Activated CD4-positive, alpha-beta T cell treated with anti-CD3 and anti-CD28 coated beads for 36 hours (primary cell): ENCODE measurements around the gene CAMKK1. TPM values are rescaled to one million over a fixed set of nuclear protein-coding genes. Genes with fewer than 3 reads are reported as not detected.

Experiments used
- ATAC-seq: fragments of 200-7000 bp; cut with Tn5 transposase; one replicate; pipeline ENCODE4 v1.10.0; 2021; ENCODE audit warnings: mild to moderate bottlenecking, moderate library complexity
- CTCF ChIA-PET: fragments of 350-600 bp; sonication (Branson Sonifier 250); formaldehyde crosslinking; loops from one replicate; lab custom pipeline; 2021; ENCODE audit warnings: antibody characterized with exemption; lab: Charles Lee
- POLR2A ChIA-PET: fragments of 350-600 bp; sonication (Branson Sonifier 250); formaldehyde crosslinking; loops from one replicate; lab custom pipeline; 2021; ENCODE audit warnings: antibody characterized with exemption, inconsistent platforms; lab: Charles Lee
- DNase-seq: peaks from one replicate; pipeline ENCODE4 v3.0.0-alpha.2; 2020
- H3K27ac Mint-ChIP-seq: one replicate; pipeline ENCODE4 v1.8.0; 2021; ENCODE audit warnings: mixed read lengths
- H3K27me3 Mint-ChIP-seq: one replicate; pipeline ENCODE4 v1.8.0; 2021; ENCODE audit warnings: mixed read lengths
- H3K36me3 Mint-ChIP-seq: one replicate; pipeline ENCODE4 v1.8.0; 2021; ENCODE audit warnings: low read depth, mixed read lengths
- H3K4me1 Mint-ChIP-seq: one replicate; pipeline ENCODE4 v1.8.0; 2021; ENCODE audit warnings: mixed read lengths
- H3K4me3 Mint-ChIP-seq: one replicate; pipeline ENCODE4 v1.8.0; 2021; ENCODE audit warnings: mild to moderate bottlenecking, moderate library complexity, mixed read lengths
- H3K9me3 Mint-ChIP-seq: one replicate; pipeline ENCODE4 v1.8.0; 2021; ENCODE audit warnings: low read depth, mixed read lengths
- intact Hi-C, 2 experiments: fragments of 100-400 bp; cut with DNase I in 1 of 2; cut with micrococcal nuclease in 1 of 2; formaldehyde crosslinking; loops; one replicate each; pipeline versions ENCODE4 v1.14.2 to v1.15.1; 2022 to 2024; cut with DNase I, micrococcal nuclease
- total RNA-seq, 2 experiments: library from RNA; stranded (reverse); gene quantifications; one replicate each; pipeline ENCODE4 v1.2.3, GENCODE V29; 2021

Gene CAMKK1
- total RNA-seq, 2 experiments from 2014 or later, result 4.5 to 5.4 TPM

DNA sequence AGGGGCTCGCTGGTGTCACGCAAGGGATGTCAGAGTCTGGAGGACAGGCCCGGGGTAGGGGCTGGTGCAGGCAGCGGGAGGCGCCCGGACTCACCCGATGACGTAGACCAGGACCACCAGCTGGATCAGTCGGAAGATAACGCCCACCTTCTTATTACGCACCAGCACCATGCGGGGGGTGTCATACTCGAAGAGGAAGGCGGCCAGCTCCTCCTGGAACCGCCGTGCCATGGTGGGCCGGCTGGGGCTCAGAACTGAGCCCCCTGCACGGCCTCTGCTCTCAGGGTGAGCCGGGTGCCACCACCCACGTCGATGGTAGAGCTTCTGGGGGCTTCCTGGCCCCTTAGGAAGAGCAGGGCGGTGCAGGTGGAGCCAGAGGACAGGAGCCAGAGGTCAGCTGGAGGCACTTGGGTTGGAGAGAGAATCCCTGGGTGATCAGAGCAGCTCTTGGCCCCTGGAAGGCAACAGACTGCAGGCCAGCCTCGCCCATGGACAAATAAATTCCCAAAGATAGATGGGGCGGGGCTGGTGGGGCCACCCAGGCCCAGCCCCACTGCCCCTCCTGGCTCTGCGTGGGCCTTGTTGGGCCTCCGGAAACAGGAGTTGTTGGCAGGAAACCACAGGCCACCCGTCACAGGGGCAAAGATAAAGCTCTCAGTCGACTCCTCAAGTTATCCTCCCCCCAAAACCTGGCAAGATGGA is 23.3 kb upstream of the CAMKK1 start, which contains the start of gene P2RX1:
P2RX1 (minus strand) TSS at position 471 of the 702 bp plus-strand sequence; CDS start at position 231, 240 bp downstream.
- ChIA-PET POLR2A (no interaction called here), CTCF (interaction anchor here (0.6 to 2.0 kb wide), 10 partner anchors 9 to 532 kb away, joined by 3 to 8 read pairs (median 4); partner anchors contain the start of gene CAMKK1)
- Mint-ChIP-seq H3K4me3 (peak within 1 kb of the TSS; percentile 20), H3K27me3 (no peaks in the 10 kb centered on the region), H3K9me3 (no peaks in the 10 kb centered on the region), H3K4me1 (peaks cover 40% of the 10 kb centered on the region), H3K36me3 (no peaks in the 10 kb centered on the region), H3K27ac (peak within 1 kb of the TSS; percentile 60)
- intact Hi-C loops, result loop anchor here (2.0 kb wide), 2 partner anchors 89 to 159 kb away; no protein-coding TSS in a partner anchor
- ATAC-seq (peak; percentile 34), DNase-seq (peak; percentile 65)

DNA sequence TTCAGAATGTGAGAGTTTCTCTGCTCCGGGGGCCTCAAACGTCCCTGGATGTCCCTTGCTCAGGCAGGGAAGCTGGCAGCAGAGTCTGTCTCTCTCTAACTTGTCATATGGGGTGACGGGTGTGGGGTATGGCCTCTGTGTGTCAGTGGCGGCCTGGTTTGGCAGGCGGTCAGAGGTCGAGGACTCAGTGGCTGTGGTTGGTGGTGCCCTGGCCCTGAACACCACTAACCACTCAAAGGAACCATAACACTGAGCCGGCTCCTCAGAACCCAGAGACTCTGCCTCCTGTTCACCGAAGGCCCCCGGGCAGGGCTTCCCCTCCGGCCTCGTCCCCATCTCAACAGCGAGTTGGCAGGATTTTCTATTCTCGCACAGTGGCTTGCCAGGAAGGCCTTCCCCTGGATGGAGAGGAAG is 22.7 kb upstream of the CAMKK1 start:
- ATAC-seq, result no peak
- Mint-ChIP-seq H3K27me3 (no peaks in the 10 kb centered on the region), H3K27ac (no peak overlapping the region), H3K4me3 (peak overlapping the region; percentile 20), H3K4me1 (peaks cover 45% of the 10 kb centered on the region), H3K36me3 (no peaks in the 10 kb centered on the region), H3K9me3 (no peaks in the 10 kb centered on the region)
- ChIA-PET POLR2A (no interaction called here), CTCF (interaction anchor here (0.7 to 2.0 kb wide), 7 partner anchors 9 to 88 kb away, joined by 3 to 8 read pairs (median 4); partner anchors contain the start of gene CAMKK1)
- intact Hi-C loops, result loop anchor here (2.0 kb wide), 2 partner anchors 89 to 159 kb away; no protein-coding TSS in a partner anchor
- DNase-seq, result no peak

DNA sequence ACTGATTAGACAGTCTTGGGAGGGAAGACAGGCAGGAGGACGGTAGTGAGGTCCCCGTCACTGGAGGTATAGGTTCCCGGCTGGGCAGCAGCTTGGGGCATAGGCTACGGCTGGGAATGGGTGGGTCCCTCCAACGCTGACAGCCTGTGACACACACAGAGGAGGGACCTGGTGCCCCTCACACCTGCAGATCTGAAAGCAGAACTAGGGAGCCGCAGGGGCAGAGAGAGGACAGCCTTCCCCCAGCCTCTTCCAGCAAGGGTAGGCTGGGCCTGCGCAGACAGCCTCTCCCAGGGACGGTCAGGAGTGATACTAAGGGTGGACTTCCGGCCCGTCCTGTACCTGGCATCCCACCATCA is 21.4 kb upstream of the CAMKK1 start:
- ATAC-seq (no peak), DNase-seq (no peak)
- no peaks in the 10 kb centered on the region for H3K36me3 Mint-ChIP-seq
- H3K9me3 Mint-ChIP-seq, result no peaks in the 10 kb centered on the region
- no peaks in the 10 kb centered on the region for H3K27me3 Mint-ChIP-seq
- ChIA-PET CTCF (interaction anchor here (0.7 to 4.3 kb wide), 29 partner anchors 9 to 262 kb away, joined by 3 to 61 read pairs (median 5); partner anchors contain the start of genes CAMKK1, CYB5D2 and NCBP3), POLR2A (no interaction called here)
- intact Hi-C loops, result loop anchor here (1.0 to 5.0 kb wide), 7 partner anchors 48 to 348 kb away; partner anchors contain the start of genes ANKFY1 (in 1 of the 2) and ATP2A3 (in 1 of the 2)
- no peak overlapping the region for H3K27ac Mint-ChIP-seq
- no peak overlapping the region for H3K4me3 Mint-ChIP-seq
- H3K4me1 Mint-ChIP-seq, result peaks cover 51% of the 10 kb centered on the region

DNA sequence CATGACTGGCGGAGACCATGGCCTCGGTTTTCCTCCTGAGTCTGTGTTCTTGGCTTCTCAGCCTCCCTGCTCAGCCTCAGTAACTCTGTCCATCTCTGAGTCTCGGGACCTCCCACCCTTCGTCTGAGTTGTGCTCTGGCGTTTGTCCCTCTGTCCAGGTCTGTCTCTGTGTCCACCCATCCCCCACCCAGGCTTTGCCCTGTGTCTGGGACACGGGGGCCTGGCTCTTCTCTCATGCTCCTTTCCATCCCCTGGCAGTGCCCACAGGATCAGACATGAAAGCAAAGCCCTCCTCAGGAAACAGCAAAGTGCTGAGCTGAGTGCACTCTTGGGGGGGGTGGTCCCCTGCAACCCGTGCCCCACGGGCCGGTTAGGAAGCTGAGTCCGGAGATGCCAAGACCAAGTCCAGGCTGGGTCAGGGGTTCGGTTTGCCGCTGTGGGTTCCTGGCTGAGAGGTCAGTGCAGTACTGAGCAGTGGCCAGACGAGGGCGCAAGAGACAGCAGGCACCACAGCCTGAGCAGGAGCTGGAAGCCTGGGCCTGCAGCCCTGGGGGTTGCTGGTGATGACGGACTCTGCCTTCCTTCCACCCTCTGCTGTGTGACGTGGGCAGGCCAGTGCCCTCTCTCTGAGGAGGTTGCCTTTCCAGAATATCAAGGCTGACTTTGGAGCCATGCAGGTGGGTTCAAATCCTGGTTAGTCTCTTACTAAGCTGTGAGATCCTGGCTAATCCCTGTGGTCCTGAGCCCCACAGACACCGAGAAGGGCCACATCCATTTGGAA is 20.9 kb upstream of the CAMKK1 start:
- intact Hi-C loops, result loop anchor here (1.0 to 5.0 kb wide), 7 partner anchors 49 to 349 kb away; partner anchors contain the start of genes ANKFY1 (in 1 of the 2) and ATP2A3 (in 1 of the 2)
- ATAC-seq, result peak; percentile 71
- DNase-seq, result peak; percentile 92
- no peak overlapping the region for H3K4me3 Mint-ChIP-seq
- H3K9me3 Mint-ChIP-seq, result no peaks in the 10 kb centered on the region
- CTCF ChIA-PET, result interaction anchor here (0.7 to 4.3 kb wide), 32 partner anchors 9 to 262 kb away, joined by 3 to 61 read pairs (median 5); partner anchors contain the start of genes CAMKK1, CYB5D2 and NCBP3
- POLR2A ChIA-PET, result interaction anchor here (0.6 kb wide), 1 partner anchor 999 kb away, joined by 3 read pairs; no protein-coding TSS in a partner anchor
- no peaks in the 10 kb centered on the region for H3K27me3 Mint-ChIP-seq
- peak overlapping the region; percentile 42 for H3K27ac Mint-ChIP-seq
- H3K4me1 Mint-ChIP-seq, result peaks cover 52% of the 10 kb centered on the region
- no peaks in the 10 kb centered on the region for H3K36me3 Mint-ChIP-seq

DNA sequence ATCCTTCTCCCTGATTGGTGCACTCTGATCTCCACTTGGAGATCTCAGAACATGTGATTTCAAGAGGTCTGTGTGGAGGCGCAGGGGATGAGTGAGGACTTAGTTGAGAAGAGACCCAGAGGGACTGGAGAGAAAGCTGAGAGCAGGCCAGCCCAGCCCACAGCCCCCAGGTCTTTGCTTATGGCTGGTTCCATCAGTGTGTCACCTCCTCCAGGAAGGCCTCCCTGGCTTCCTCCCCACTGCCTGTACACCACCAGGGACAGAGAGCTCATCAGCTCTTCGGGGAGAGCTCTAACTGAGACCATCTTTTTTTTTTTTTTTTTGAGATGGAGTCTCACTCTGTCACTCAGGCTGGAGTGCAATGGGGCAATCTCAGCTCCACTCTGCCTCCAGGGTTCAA is 20.0 kb upstream of the CAMKK1 start:
- CTCF ChIA-PET, result interaction anchor here (0.6 to 4.3 kb wide), 18 partner anchors 13 to 263 kb away, joined by 3 to 61 read pairs (median 5); partner anchors contain the start of gene CAMKK1
- Mint-ChIP-seq H3K36me3 (no peaks in the 10 kb centered on the region), H3K9me3 (no peaks in the 10 kb centered on the region), H3K4me3 (no peak overlapping the region), H3K27me3 (no peaks in the 10 kb centered on the region), H3K27ac (peak overlapping the region; percentile 61), H3K4me1 (peaks cover 52% of the 10 kb centered on the region)
- ATAC-seq (no peak), DNase-seq (no peak)
- POLR2A ChIA-PET, result no interaction called here
- intact Hi-C loops, result loop anchor here (5.0 kb wide), 4 partner anchors 49 to 349 kb away; partner anchors contain the start of genes ANKFY1 (in 1 of the 2) and ATP2A3 (in 1 of the 2)

DNA sequence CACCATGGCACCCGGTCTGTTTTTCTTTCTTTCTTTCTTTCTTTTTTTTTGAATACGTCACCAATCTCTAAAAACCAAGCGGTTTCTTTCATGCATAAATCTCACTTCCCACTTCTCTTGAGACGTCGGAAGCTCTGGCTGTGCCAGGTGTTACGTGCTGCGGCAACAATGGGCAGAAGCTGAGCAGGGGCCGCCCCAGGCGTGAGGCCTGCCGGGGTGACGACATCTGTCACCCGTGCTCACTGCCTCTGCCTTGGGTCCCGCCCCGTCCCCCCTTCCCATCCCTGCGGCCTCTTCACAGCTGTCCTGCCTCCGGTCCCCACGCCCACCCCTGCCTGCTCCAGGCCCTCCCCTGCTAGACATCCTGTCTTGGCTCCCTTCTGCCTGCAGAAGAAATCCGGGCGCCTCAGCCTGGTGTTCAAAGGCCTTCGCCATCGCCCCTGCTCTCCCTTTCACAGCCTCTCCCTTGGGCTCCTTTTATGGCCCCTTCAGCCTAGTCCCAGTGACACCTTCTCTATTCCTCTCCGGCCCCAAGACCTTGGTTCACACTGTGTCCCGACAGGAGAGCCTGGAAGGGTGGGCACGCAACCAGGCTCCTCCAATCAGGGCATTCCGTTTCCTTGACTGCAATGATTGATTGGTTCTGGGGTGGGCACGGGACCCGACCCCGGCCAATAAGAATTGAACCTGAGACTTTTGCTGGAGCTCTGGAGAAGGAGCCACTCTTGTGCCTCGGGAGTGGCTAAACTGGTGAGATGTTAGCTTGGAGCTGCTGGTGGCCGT is 18.6 kb upstream of the CAMKK1 start:
- Mint-ChIP-seq H3K27ac (peak overlapping the region; percentile 87), H3K36me3 (no peaks in the 10 kb centered on the region), H3K4me1 (peaks cover 44% of the 10 kb centered on the region), H3K4me3 (peak overlapping the region; percentile 48), H3K27me3 (no peaks in the 10 kb centered on the region), H3K9me3 (no peaks in the 10 kb centered on the region)
- intact Hi-C loops, result loop anchor here (1.0 to 5.0 kb wide), 7 partner anchors 18 to 351 kb away; partner anchors contain the start of genes ATP2A3 (in 2 of the 2), ANKFY1 (in 1 of the 2), CAMKK1 (in 1 of the 2) and NCBP3 (in 1 of the 2)
- ATAC-seq (peak; percentile 93), DNase-seq (peak; percentile 91)
- CTCF ChIA-PET, result interaction anchor here (1.3 to 4.3 kb wide), 2 partner anchors 91 to 97 kb away, joined by 3 to 61 read pairs; no protein-coding TSS in a partner anchor
- POLR2A ChIA-PET, result interaction anchor here (1.0 kb wide), 1 partner anchor 232 kb away, joined by 3 read pairs; the partner anchor contains the start of gene CYB5D2

DNA sequence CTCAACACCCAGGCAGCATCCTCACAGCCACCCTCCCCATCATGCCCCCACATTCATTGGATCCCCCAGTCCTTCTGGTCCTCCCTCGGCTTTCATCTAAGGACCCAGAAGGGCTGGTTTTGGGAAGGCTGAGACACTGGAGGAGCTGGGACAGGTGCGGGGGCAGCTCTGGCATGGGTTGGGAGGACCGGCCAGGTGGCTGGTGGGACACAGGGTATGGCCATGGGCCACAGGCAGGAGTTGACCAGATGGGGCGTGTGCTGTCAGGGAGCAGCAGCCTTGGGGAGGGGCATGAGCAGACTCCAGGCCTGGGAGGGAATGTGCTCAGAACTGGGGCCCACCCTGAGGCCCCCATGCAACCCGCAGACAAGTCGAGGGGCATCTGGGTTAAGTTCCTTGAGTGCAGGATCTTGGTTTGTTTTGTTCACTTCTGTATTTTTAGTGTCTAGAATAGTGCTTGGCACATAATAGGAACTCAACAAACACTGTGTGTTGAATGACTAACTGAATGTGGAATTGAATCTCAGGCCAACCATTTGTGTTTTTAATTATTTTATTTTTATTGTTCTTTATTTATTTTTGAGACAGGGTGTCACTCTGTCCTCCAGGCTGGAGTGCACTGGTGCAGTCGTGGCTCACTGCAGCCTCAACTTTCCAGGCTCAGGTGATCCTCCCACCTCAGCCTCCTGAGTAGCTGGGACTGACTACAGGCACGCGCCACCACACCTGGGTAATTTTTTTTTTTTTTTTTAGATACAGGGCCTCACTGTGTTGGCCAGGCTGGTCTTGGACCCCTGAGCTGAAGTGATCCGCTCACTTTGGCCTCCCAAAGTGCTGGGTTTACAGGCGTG is 17.8 kb upstream of the CAMKK1 start:
- Mint-ChIP-seq H3K4me3 (peak overlapping the region; percentile 48), H3K27me3 (no peaks in the 10 kb centered on the region), H3K4me1 (peaks cover 36% of the 10 kb centered on the region), H3K27ac (peak overlapping the region; percentile 87), H3K9me3 (no peaks in the 10 kb centered on the region), H3K36me3 (no peaks in the 10 kb centered on the region)
- ChIA-PET POLR2A (interaction anchor here (0.7 to 1.0 kb wide), 2 partner anchors 229 to 233 kb away, joined by 3 read pairs; partner anchors contain the start of gene CYB5D2), CTCF (interaction anchor here (1.3 to 4.3 kb wide), 2 partner anchors 92 to 98 kb away, joined by 3 to 61 read pairs; no protein-coding TSS in a partner anchor)
- ATAC-seq (peak; percentile 16), DNase-seq (peak; percentile 40)
- intact Hi-C loops, result loop anchor here (1.0 to 5.0 kb wide), 7 partner anchors 17 to 352 kb away; partner anchors contain the start of genes ATP2A3 (in 2 of the 2), ANKFY1 (in 1 of the 2), CAMKK1 (in 1 of the 2) and NCBP3 (in 1 of the 2)

DNA sequence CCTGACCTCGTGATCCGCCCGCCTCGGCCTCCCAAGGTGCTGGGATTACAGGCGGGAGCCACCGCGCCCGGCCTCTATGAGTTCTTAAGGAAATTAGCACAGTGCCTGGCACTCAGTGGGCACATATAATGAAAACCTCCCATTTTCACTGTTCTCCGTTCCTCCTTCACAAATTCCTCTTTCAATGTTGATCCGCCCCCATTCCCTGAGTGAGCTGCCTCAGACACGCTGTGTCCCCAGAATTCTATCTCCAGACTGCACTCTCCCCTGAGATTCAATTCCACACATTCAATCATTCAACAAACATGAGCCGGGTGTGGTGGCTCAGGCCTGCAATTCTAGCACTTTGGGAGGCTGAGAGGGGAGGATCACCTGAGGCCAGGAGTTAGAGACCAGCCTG is 16.4 kb upstream of the CAMKK1 start:
- intact Hi-C loops, result loop anchor here in 1 of 2 experiments (5.0 kb wide), 1 partner anchor 47 kb away; no protein-coding TSS in a partner anchor
- no peaks in the 10 kb centered on the region for H3K9me3 Mint-ChIP-seq
- ChIA-PET POLR2A (no interaction called here), CTCF (no interaction called here)
- no peaks in the 10 kb centered on the region for H3K36me3 Mint-ChIP-seq
- peak overlapping the region; percentile 29 for H3K27ac Mint-ChIP-seq
- no peak for DNase-seq
- H3K27me3 Mint-ChIP-seq, result no peaks in the 10 kb centered on the region
- no peak for ATAC-seq
- H3K4me3 Mint-ChIP-seq, result no peak overlapping the region
- H3K4me1 Mint-ChIP-seq, result peaks cover 31% of the 10 kb centered on the region

DNA sequence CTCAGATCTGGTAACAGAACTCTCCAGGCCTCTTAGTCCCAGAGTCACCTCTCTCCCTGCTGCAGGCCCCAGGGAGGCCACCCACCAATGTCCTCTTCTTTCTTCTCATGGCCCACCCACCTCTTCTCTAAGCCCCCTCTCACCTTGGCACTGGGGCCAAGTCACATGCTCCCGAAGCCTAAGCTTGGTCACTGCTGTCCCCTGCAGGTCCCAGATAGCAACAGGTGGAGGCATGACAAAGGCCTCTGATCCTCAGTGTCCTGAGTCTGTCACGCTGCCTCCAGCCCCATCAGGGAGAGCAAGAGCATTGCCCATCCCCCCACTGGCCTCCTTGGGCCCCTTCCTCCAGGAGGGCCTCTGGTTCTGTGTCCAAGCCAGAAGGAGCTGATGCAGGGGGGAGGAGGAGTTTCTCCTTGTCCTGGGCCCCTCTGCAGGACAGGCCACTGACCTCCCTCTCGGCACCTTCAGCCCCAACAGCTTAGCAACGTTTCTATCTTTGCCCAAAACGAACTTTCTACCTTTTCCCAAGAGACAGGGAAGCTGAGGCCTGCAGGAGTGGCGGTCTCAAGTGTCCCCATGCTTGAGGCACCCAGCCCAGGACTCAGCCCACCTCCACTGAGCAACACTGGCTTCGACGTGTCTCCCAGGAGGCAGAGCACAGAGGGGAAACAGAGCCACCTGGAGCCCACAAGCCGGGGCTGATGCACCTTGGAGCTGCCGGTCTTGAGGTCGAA is 14.8 kb upstream of the CAMKK1 start:
- Mint-ChIP-seq H3K36me3 (no peaks in the 10 kb centered on the region), H3K27me3 (no peaks in the 10 kb centered on the region), H3K4me3 (no peak overlapping the region), H3K27ac (no peak overlapping the region), H3K9me3 (no peaks in the 10 kb centered on the region), H3K4me1 (peaks cover 22% of the 10 kb centered on the region)
- CTCF ChIA-PET, result interaction anchor here (0.6 to 1.5 kb wide), 3 partner anchors 8 to 225 kb away, joined by 3 to 6 read pairs (median 6); partner anchors contain the start of gene P2RX1
- intact Hi-C loops, result loop anchor here in 1 of 2 experiments (5.0 kb wide), 1 partner anchor 45 kb away; no protein-coding TSS in a partner anchor
- no peak for DNase-seq
- POLR2A ChIA-PET, result no interaction called here
- no peak for ATAC-seq
